ENCODE data around the gene KIF26A. TPM values are rescaled to one million over a fixed set of nuclear protein-coding genes. Genes with fewer than 3 reads are reported as not detected.

The KIF26A gene
- polyA plus RNA-seq, 1 donor from 2014 or later: 11.2 TPM

- TF ChIP-seq TAF1 (IDR thresholded peaks at IDR 0.05; ENCODE audit: low read depth): no peak
- Histone ChIP-seq H3K4me3 (ENCODE audit: low read length) (no peak overlapping the region), H3F3A (ENCODE audit: insufficient read depth, low read length, poor library complexity, severe bottlenecking) (no peaks in the 10 kb centered on the region), H3K27ac (ENCODE audit: low read length) (no peak overlapping the region), H3K79me2 (replicated peaks; ENCODE audit: insufficient read depth, low read length) (no peaks in the 10 kb centered on the region), H3K27me3 (ENCODE audit: insufficient read depth, low read depth, low read length) (no peaks in the 10 kb centered on the region), H3K9me3 (ENCODE audit: low read length) (no peaks in the 10 kb centered on the region), H3K9ac (ENCODE audit: low read length) (no peak overlapping the region), H4K20me1 (ENCODE audit: insufficient read depth) (no peaks in the 10 kb centered on the region), H3K36me3 (ENCODE audit: insufficient read depth, low read length) (no peaks in the 10 kb centered on the region), H3K4me2 (ENCODE audit: low read length) (no peak overlapping the region), H2AFZ (ENCODE audit: low read depth, low read length) (no peak overlapping the region), H3K9me2 (ENCODE audit: insufficient read depth, low read length) (no peaks in the 10 kb centered on the region)
These were observed 61.7 kb downstream of the KIF26A start for GRCh38 chr14:104200106-104200505.

GRCh38 chr14:104200591-104200990 is 62.2 kb downstream of the KIF26A start:
- TF ChIP-seq SMC3 (conservative IDR thresholded peaks at IDR 0.05; ENCODE audit: poor library complexity) (no peak), EP300 (conservative IDR thresholded peaks at IDR 0.05; ENCODE audit: poor library complexity, severe bottlenecking) (no peak), REST (IDR thresholded peaks at IDR 0.05; ENCODE audit: borderline replicate concordance) (no peak), RAD21 (conservative IDR thresholded peaks at IDR 0.05) (no peak), EZH2 (IDR thresholded peaks at IDR 0.05; ENCODE audit: borderline replicate concordance, insufficient read depth, low read length, poor library complexity, severe bottlenecking) (no peak), POLR2AphosphoS5 (IDR thresholded peaks at IDR 0.05) (no peak), MXI1 (conservative IDR thresholded peaks at IDR 0.05; ENCODE audit: poor library complexity, severe bottlenecking) (no peak), TAF1 (IDR thresholded peaks at IDR 0.05; ENCODE audit: low read depth) (no peak)
- TF ChIP-seq, protein P1, sequence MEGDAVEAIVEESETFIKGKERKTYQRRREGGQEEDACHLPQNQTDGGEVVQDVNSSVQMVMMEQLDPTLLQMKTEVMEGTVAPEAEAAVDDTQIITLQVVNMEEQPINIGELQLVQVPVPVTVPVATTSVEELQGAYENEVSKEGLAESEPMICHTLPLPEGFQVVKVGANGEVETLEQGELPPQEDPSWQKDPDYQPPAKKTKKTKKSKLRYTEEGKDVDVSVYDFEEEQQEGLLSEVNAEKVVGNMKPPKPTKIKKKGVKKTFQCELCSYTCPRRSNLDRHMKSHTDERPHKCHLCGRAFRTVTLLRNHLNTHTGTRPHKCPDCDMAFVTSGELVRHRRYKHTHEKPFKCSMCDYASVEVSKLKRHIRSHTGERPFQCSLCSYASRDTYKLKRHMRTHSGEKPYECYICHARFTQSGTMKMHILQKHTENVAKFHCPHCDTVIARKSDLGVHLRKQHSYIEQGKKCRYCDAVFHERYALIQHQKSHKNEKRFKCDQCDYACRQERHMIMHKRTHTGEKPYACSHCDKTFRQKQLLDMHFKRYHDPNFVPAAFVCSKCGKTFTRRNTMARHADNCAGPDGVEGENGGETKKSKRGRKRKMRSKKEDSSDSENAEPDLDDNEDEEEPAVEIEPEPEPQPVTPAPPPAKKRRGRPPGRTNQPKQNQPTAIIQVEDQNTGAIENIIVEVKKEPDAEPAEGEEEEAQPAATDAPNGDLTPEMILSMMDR (IDR thresholded peaks at IDR 0.05; ENCODE audit: poor library complexity, severe bottlenecking): no peak

DNA sequence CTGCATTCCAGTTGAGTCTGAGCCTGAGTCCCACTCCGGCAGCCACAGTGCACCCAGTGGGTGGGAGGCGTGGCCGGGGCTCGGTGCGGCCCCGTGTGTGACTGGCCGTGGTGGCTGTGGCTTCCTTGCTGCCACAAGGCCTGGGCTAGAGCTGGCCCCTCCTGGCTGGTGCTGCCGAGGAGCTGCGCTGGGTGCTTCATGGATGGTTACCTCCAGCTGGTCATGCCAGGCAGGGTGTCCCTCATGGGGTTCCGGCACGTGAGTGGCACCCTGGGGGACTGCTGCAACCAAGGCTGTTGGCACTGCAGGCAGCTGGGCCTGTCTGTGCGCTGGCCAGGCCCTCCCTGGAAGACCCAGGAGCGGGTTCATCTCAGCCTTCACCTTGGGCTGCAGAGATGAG is 62.7 kb downstream of the KIF26A start:
- H3K9me2 ChIP-seq (ENCODE audit: insufficient read depth, low read length): no peaks in the 10 kb centered on the region
- no peak for TF ChIP-seq MXI1 (conservative IDR thresholded peaks at IDR 0.05; ENCODE audit: poor library complexity, severe bottlenecking)
- no peak for TF ChIP-seq EP300 (conservative IDR thresholded peaks at IDR 0.05; ENCODE audit: poor library complexity, severe bottlenecking)
- no peak for TF ChIP-seq REST (IDR thresholded peaks at IDR 0.05; ENCODE audit: borderline replicate concordance)
- TF ChIP-seq EZH2 (IDR thresholded peaks at IDR 0.05; ENCODE audit: borderline replicate concordance, insufficient read depth, low read length, poor library complexity, severe bottlenecking): no peak
- no peak for TF ChIP-seq TAF1 (IDR thresholded peaks at IDR 0.05; ENCODE audit: low read depth)
- no peak for TF ChIP-seq SMC3 (conservative IDR thresholded peaks at IDR 0.05; ENCODE audit: poor library complexity)
- TF ChIP-seq RAD21 (conservative IDR thresholded peaks at IDR 0.05): no peak
- TF ChIP-seq, protein P1 (IDR thresholded peaks at IDR 0.05; ENCODE audit: poor library complexity, severe bottlenecking): no peak
- TF ChIP-seq POLR2AphosphoS5 (IDR thresholded peaks at IDR 0.05): no peak
- no peaks in the 10 kb centered on the region for H3K9me3 ChIP-seq (ENCODE audit: low read length)
- H3K27me3 ChIP-seq (ENCODE audit: insufficient read depth, low read depth, low read length): no peaks in the 10 kb centered on the region
- no peak overlapping the region for H3K27ac ChIP-seq (ENCODE audit: low read length)
- H4K20me1 ChIP-seq (ENCODE audit: insufficient read depth): no peaks in the 10 kb centered on the region
- H2AFZ ChIP-seq (ENCODE audit: low read depth, low read length): no peak overlapping the region
- H3F3A ChIP-seq (ENCODE audit: insufficient read depth, low read length, poor library complexity, severe bottlenecking): no peaks in the 10 kb centered on the region
- no peak overlapping the region for H3K4me3 ChIP-seq (ENCODE audit: low read length)
- H3K9ac ChIP-seq (ENCODE audit: low read length): no peak overlapping the region
- H3K36me3 ChIP-seq (ENCODE audit: insufficient read depth, low read length): no peaks in the 10 kb centered on the region
- H3K79me2 ChIP-seq (replicated peaks; ENCODE audit: insufficient read depth, low read length): no peaks in the 10 kb centered on the region
- no peak overlapping the region for H3K4me2 ChIP-seq (ENCODE audit: low read length)

More at GRCh38 chr14:104200591-104200990, 62.2 kb downstream of the KIF26A start:
- no peaks in the 10 kb centered on the region for H3K79me2 ChIP-seq (replicated peaks; ENCODE audit: insufficient read depth, low read length)
- no peak overlapping the region for H2AFZ ChIP-seq (ENCODE audit: low read depth, low read length)
- no peaks in the 10 kb centered on the region for H4K20me1 ChIP-seq (ENCODE audit: insufficient read depth)
- H3K36me3 ChIP-seq (ENCODE audit: insufficient read depth, low read length): no peaks in the 10 kb centered on the region
- H3K9me2 ChIP-seq (ENCODE audit: insufficient read depth, low read length): no peaks in the 10 kb centered on the region
- no peaks in the 10 kb centered on the region for H3K9me3 ChIP-seq (ENCODE audit: low read length)
- H3K9ac ChIP-seq (ENCODE audit: low read length): no peak overlapping the region
- H3K27ac ChIP-seq (ENCODE audit: low read length): no peak overlapping the region
- H3F3A ChIP-seq (ENCODE audit: insufficient read depth, low read length, poor library complexity, severe bottlenecking): no peaks in the 10 kb centered on the region
- no peaks in the 10 kb centered on the region for H3K27me3 ChIP-seq (ENCODE audit: insufficient read depth, low read depth, low read length)
- H3K4me2 ChIP-seq (ENCODE audit: low read length): no peak overlapping the region
- no peak overlapping the region for H3K4me3 ChIP-seq (ENCODE audit: low read length)
